Dedifferentiated amniotic fluid mesenchymal stem cell (primary cell): ENCODE measurements around the gene TFF3.

ENCODE experiments used
- DNase-seq: peaks from one replicate; pipeline ENCODE4 v3.0.0-alpha.2; 2016; ENCODE audit errors: extremely low spot score

Gene TFF3

GRCh38 chr21:42289926-42290325 is 25.3 kb downstream of the TFF3 start:
- DNase-seq: no peak

- no peak for DNase-seq
These were observed 26.2 kb downstream of the TFF3 start for GRCh38 chr21:42288962-42289361.

DNA sequence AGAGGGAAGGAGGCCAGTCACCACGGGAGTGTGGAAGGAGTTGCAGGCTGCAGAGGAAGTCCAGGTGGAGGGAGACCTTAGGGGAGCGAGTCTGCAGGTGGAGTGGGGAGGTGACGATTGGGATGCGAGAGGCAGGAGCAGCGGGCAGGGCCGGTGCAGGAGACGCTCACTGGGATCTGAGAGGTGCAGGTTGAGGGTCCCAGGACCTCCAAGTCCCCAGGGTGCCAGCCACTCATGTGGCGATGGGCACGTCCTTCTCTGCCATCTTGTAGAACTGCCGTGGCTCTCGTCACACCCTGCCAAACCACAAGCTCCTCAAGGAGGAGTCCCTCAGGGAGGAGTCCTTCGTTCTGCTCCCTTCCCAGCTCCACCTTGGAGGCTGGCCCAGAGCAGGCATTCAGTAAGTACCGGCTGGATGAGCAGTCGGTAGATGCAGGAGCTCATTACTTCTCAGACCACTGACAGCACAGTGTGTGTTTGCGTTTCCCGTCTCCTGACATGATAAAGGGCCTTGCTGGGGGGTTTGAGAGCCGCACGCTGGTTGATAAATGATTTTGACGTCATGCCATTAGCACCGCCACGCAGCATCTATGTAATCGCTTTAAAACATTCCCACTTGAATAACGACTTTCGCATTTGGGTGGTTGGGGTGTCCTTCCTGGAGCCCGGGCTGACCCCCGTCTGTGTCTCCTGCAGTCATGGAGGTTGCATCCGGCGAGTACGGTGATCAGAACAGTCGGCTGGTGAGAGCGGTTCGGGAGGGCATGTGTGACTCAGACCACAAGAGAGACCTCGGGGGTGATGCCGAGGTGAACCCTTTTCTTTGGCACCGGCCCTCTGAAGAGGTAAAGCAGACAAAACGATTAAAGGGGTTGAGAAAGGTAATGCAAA is 27.8 kb downstream of the TFF3 start:
- DNase-seq: no peak

DNA sequence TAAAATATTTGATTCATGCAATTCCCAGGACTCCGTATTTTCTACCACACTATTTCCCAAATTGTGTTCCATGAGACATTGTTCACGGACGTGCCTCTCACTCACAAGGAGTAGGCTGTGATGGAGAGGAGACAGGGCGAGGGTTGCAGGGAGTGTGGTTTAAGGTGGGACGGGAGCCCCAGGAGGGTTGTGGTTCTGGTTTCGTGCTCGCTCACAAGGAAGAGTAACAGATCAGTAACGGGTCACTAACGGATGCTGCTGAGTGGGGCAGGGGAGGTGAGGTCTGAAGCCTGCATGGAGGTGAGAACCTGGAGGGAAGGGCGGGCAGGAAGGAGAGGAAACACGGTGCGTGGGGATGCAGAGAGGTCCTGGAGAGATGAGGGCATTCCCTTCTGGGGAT is 28.8 kb downstream of the TFF3 start:
- no peak for DNase-seq

DNA sequence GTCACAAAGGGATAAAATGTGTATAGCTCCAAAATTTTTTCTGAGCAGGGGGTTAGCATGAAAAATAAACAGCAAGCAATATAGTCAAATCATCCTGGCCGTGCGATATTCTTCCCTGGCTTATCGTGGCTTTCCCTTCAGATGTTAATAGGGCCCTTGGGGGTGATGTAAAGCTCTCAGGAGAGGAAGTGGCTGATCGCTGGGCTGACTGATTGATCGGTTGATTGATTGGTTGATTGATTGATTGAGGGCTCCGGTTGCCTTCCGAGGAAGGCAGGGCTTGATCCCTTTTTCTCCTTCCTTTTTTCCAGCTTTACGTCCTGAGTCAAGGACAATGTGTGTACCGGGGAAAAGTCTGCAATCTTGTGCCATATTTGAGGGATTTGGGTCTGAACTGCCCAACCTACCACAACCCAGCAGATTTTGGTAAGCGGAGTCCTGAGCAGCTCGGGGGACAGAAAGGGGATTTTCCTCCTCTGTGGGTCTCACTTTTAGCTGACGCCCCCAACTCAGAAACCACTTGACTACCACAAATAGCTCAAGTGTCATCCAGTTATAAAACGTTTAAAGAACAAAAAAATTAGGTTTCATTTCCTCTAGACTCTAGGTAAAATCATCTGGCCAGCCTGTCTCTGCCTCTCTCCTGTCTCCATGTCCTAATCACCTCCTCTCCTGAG is 29.5 kb downstream of the TFF3 start:
- DNase-seq: no peak

- DNase-seq: no peak
These were observed 32.5 kb downstream of the TFF3 start for GRCh38 chr21:42282715-42283114.

DNA sequence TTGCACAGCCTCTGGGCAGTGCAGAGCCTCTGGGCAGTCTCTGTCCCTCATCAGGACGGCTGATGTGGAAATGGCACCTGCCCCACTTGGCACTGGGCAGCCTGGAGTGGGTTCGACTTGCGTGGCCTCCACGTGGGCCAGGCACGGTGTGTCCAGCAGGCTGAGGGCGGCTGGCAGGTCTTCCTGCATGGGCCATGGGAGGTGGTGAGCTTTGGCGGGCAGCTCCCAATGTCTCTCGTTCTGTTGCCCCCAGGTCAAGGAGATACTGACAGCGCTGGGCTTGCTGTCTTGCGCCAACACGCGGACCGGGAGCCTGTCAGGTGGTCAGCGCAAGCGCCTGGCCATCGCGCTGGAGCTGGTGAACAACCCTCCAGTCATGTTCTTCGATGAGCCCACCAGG is 33.2 kb downstream of the TFF3 start:
- no peak for DNase-seq

- no peak for DNase-seq
These were observed 34.0 kb downstream of the TFF3 start for GRCh38 chr21:42281181-42281680.

DNA sequence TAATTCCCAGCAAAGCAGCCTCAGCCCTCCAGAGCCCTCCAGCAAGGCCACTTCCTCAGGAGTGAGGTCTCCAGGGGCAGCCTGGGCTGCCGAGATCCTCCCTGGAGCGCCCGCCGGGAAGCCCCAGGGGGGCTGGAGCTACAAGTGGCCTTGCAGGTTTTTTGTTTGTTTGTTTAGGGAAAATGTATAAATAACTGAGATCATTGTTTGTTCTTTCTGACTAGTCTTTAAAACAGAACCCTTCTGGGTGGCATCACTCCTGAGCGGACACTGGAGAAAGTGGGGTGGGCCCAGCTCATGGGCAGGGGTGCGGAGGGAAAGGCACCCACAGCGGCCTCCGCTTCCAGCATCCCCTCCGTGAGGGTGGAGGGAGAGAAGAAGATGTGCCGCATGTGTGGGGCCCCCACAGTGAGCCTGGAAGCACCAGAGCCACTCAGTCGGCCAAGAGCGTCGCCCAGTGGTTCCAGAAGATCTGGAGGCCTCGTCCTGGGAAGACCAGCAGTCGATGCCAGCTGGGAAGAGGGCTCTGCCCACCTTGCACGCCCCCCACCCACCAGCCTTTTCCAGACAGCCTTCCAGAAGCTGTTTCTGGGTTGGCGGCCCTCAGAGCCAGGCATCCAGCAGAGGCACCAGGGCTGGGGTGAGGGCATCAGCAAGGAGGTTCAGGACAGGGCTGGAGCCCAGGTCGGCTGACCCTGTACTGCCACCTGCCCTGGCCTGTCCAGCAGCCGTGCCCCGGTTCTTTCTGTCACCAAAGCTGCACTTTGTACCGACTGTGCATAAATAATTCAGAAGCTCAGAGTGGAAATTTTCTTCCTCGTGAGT is 34.6 kb downstream of the TFF3 start:
- DNase-seq: no peak

- DNase-seq: no peak
These were observed 35.3 kb downstream of the TFF3 start for GRCh38 chr21:42279888-42280287.

DNA sequence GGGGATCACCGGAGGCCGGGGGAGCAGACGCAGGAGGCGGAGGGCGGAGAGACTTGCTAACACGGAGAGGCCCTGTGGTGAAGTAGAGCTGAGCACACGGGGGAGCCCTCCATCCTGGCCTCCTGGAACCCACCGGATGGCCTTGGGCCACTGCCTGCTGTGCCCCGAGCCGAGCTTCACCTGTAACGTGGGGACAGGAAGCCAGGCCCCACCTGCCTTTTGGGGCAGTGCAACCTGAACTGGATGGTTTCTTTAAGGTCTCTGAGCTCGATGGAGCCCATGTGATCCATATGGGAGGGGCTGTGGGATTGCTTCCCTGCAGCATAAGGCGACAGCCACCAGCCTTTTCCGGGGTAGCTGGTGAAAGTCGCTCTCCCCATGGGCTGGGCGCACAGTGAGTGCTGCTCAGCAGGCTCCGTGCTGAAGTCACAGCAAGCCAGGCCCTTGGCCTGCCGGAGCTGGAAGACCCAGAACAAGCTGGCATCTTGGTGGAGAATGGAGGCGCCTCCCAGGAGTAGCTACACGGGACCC is 35.8 kb downstream of the TFF3 start:
- no peak for DNase-seq

GRCh38 chr21:42278451-42279149 is 36.6 kb downstream of the TFF3 start:
- no peak for DNase-seq

DNA sequence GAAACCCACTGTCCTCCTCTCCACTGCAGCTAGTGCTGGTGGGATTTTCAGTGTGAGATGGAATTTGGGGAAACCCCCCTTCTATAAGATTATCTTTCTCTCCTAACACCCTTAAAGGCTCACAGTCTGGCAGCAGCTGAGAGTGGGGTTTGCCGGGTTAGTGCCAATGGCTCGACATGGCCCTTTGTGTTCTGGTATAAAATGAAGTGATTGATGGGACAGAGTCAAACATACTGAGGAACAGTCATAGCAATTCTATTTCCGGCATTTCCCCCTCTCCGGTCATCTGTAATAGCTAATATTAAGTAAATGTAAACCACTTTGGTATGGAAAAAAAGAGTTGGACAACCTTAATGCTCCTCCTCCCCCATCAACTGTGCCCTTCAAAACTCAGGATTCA is 37.6 kb downstream of the TFF3 start:
- DNase-seq: no peak

- no peak for DNase-seq
These were observed 38.6 kb downstream of the TFF3 start for GRCh38 chr21:42276526-42277154.

DNA sequence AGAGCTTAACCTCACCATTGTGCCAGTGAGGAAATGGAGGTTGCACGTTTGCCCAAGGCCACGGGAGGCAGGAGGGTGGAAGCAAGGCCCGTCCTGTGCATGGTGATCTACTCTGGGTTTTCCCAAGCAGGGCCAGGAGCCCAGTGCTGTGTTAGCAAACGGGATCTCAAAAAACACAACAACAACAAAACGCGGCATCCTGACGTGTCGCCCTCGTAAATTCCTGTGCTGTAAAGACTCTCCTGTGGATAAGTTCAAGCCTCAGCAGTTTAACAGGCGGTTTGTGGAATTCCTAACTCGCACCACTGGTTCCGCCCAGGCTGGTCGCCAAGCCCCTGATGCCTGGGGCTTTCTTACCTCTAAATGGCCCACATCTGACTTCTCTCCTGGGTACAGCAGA is 39.1 kb downstream of the TFF3 start:
- no peak for DNase-seq

DNA sequence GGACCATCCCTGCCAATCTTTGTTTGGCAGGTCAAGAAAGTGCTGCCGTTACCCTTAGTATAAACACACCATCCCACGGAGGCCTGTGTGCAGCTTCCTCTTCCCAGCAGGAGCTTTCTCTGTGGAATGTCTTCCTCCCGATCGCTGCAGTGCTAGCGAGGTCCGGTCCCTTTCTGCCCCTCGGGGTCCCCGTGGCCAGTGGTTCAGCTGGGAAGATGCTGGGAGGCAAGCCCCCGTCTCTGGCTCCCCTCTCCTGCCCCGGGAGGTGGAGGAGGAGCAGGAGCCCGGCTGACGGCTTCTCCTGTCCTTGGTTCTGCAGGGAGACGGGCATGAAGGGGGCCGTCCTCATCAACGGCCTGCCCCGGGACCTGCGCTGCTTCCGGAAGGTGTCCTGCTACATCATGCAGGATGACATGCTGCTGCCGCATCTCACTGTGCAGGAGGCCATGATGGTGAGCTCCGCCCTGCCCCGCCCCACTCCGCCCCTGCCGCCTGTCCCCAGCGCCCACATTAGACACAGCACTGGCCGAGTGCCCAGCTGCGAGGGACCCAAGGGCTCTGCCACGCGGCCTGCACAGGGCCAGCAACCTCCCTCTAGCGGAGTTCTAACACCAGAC is 42.1 kb downstream of the TFF3 start:
- DNase-seq: no peak

- DNase-seq: no peak
These were observed 42.9 kb downstream of the TFF3 start for GRCh38 chr21:42272109-42272962.

- DNase-seq: no peak
These were observed 44.1 kb downstream of the TFF3 start for GRCh38 chr21:42271065-42271464.

- no peak for DNase-seq
These were observed 45.8 kb downstream of the TFF3 start for GRCh38 chr21:42269386-42269785.
